ENCODE measurements around the gene GSTCD.

Gene GSTCD

DNA sequence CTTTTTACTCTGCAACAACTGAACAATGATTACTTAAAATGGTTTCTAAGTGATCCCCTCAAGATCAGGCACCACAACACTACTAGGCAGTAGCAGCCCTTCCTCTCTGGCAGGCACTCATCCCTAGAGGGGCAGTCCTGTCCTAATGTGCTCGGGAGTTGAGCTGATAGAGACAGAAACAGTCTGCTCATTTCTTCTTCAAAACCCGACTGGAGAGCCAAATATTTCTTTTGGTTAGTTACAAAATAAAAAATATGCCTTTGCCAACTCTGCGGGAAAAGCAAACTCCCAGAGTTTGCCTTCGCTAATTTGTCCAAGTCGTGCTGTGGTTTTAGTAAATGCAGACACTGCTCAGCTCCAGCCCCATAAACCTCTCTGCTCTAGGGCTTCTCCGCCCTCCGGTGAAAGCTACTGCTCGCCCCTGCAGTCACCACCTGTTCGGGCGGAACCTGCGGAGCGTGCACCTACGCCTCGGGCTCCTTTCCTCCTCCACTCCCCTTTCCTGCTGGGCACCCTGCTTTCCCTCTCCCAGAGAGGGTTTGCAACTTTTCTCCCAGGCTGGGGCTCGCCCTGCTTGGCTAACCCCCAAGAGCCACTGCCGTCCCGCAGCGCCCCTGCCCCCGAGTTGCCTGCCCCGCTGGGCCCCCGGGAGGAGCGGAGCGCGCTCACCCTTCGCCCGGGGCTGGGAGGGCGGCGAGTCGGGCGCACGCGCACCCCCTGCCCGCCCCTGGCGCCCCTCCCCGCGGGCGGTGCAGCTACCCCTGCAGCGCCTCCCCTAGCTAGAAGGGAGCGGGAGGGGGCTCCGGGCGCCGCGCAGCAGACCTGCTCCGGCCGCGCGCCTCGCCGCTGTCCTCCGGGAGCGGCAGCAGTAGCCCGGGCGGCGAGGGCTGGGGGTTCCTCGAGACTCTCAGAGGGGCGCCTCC lies 186.3 kb downstream of the GSTCD start, which contains the start of gene NPNT:
NPNT (plus strand) TSS at position 812 of the 923 bp plus-strand sequence. CDS start 182 bp downstream, outside the sequence.
- in situ Hi-C loops (cut with HindIII; ENCODE audit: low sequenced_read_pairs), result no loop called here
- DNase-seq (ENCODE audit: low read depth, low spot score), result peak; percentile 32
- TF ChIP-seq, protein P1, sequence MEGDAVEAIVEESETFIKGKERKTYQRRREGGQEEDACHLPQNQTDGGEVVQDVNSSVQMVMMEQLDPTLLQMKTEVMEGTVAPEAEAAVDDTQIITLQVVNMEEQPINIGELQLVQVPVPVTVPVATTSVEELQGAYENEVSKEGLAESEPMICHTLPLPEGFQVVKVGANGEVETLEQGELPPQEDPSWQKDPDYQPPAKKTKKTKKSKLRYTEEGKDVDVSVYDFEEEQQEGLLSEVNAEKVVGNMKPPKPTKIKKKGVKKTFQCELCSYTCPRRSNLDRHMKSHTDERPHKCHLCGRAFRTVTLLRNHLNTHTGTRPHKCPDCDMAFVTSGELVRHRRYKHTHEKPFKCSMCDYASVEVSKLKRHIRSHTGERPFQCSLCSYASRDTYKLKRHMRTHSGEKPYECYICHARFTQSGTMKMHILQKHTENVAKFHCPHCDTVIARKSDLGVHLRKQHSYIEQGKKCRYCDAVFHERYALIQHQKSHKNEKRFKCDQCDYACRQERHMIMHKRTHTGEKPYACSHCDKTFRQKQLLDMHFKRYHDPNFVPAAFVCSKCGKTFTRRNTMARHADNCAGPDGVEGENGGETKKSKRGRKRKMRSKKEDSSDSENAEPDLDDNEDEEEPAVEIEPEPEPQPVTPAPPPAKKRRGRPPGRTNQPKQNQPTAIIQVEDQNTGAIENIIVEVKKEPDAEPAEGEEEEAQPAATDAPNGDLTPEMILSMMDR (IDR thresholded peaks at IDR 0.05; ENCODE audit: low read depth, low read length), result no peak
- H3K4me3 ChIP-seq (ENCODE audit: low read depth, low read length), result peak within 1 kb of the TSS; percentile 16

DNA sequence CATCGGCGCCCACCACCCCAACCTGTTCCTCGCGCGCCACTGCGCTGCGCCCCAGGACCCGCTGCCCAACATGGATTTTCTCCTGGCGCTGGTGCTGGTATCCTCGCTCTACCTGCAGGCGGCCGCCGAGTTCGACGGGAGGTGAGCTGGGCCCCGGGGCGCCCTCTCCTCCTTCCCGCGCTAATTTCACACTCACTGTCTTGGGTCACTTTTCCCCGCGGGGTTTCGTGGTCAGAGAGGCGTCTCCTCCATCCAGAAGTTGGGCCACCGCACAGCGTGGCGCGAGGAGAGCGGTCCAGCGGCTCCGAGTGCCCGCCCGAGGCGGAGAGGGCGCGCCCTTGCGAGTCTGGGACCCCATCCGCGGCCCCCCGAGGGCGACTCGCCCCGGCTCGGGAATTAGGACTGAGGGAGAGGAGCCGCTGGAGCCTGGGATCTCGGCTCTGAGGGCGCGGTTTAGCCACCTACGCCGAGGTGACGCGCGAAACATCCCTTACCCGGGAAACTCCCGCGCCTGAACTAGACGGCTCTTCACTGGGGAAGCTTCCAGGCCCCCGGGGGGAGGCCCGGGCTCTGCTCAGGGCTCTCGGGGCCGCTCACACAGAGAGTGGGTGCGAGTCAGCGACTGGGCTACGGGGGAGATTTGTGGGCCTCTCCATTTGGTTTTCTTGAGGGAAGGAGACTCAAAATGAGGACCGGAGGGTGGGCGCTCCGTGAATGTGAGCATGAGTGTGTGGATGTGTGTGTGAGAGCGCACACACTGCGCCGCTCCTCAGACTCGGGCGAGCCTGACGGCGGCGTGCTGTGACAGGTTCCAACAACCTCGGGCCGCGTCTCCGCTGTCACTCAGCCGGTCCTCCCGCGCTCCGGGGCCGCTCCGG lies 187.2 kb downstream of the GSTCD start:
- peak; percentile 4 for DNase-seq (ENCODE audit: low read depth, low spot score)
- TF ChIP-seq, protein P1 (IDR thresholded peaks at IDR 0.05; ENCODE audit: low read depth, low read length), result no peak
- in situ Hi-C loops (cut with HindIII; ENCODE audit: low sequenced_read_pairs), result no loop called here
- peak overlapping the region; percentile 12 for H3K4me3 ChIP-seq (ENCODE audit: low read depth, low read length)

DNA sequence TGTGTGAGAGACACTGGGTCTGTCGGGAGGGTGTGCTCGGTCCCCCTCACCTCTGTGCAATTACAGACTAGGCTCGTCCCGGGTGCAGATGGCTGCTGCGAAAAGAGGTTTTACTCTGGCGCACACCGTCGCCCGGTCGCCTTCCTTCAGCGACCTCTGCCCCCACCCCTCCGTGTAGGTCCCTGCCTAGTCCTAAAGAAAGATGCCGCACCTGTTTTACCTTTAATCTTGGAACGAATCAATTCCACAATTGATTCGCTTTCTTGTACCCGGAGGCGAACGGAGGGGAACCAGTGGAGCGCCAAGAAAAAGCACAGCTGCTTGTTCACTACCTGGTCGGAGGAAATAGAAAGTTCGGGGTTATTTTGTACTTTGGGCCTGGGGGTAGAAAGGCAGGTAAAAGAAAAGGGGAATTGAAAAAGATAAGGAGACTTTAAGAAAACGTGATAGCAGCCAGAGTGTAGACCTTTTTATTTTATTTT lies 187.9 kb downstream of the GSTCD start:
- no peak for DNase-seq (ENCODE audit: low read depth, low spot score)
- H3K4me3 ChIP-seq (ENCODE audit: low read depth, low read length), result peak overlapping the region; percentile 12
- in situ Hi-C loops (cut with HindIII; ENCODE audit: low sequenced_read_pairs), result no loop called here
- TF ChIP-seq, protein P1 (IDR thresholded peaks at IDR 0.05; ENCODE audit: low read depth, low read length), result no peak

All from astrocyte of the spinal cord (primary cell).